HG02763 (cell line): ENCODE results near the gene PHC2.

Experiments
- ATAC-seq: cut with Tn5 transposase; IDR thresholded peaks from one replicate; pipeline ENCODE4 v1.9.1; 2021; ENCODE audit warnings: mild to moderate bottlenecking, moderate library complexity; ENCODE audit not compliant: unreplicated experiment

Gene PHC2

GRCh38 chr1:33275706-33276572 is 155.0 kb downstream of the PHC2 start:
- ATAC-seq = no peak

DNA sequence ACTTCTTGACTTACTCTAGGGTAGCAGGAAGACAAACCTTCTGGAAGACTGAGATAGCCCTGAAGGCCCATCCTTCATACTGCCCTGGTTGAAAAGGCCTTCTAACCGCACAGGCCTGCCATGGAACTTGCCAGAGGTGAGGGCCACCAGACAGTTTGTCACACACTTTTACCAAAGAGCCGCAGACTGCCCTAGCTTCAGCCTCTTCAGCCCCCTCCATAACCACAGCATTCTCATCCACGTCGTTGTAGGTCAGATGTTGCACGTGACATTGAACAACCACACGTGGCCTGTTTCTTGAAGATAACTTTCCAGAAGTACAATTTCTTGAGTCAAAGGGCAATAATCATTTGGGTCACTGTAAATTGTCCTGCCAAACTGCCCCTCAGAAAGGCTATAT is 155.7 kb downstream of the PHC2 start:
- ATAC-seq = no peak

- no peak for ATAC-seq
These were observed 156.4 kb downstream of the PHC2 start for GRCh38 chr1:33274446-33274845.

DNA sequence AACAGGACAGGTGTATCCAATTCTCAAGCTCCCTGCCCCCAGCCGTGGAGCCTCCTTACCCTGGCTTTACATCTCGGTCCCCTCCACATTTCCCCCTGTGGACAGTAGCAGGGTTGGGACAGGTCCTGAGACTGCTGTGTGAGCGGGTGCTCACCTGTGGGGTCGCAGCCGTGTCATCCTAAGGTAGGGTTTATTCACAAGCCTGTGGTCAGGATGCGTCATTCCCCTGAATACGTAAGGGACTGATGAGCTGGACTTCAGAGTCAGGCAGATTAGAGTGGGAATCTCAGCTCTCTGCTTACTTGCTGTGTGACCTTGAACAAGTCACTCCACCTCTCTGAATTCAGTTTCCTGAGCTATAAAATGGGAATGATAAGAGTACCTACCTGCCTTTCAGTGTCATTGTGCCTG is 156.9 kb downstream of the PHC2 start:
- no peak for ATAC-seq
